K562 (cell line): ENCODE data around the gene TRNT1. TPM values are rescaled to one million over a fixed set of nuclear protein-coding genes. Genes with fewer than 3 reads are reported as not detected.

ENCODE experiments used
- ATAC-seq: fragments of 200-7000 bp; cut with Tn5 transposase; 3 replicates; pipeline ENCODE4 v1.9.1; 2020; ENCODE audit warnings: moderate library complexity
- BruUV-seq: library from RNA; stranded (reverse); fragments of 400-500 nt; replicated peaks from 2 replicates; lab custom pipeline; 2021; lab: Mats Ljungman, UMichigan
- CTCF ChIA-PET: fragments of 300-600 bp; formaldehyde crosslinking; extraction: SDS; loops from one replicate; lab custom pipeline; 2021; ENCODE audit warnings: low intra/inter-chr PET ratio; lab: Yijun Ruan, JAX
- POLR2A ChIA-PET: fragments of 300-600, 350-650 bp; sonication (Branson Sonifier 250); formaldehyde crosslinking; extraction: SDS; loops from one replicate; lab custom pipeline; 2021; ENCODE audit warnings: antibody characterized with exemption, inconsistent platforms; lab: Yijun Ruan, JAX
- DNase-seq, 4 experiments: peaks; one replicate each; pipeline versions ENCODE4 v3.0.0 to v3.0.0-alpha.2; 2011 to 2018; ENCODE audit warnings: low spot score in 3 of 4, mixed read lengths in 3 of 4; ENCODE audit errors: extremely low read depth in 1 of 4
- FAIRE-seq: peaks from 2 replicates; lab custom pipeline; 2011; peaks lifted over from hg19 to GRCh38; lab: Jason Lieb, UNC
- H2AFZ ChIP-seq: 2 replicates; pipeline ENCODE4 v1.6.0; 2011; ENCODE audit warnings: low read depth, low read length, control low read depth, inconsistent platforms
- H3K27ac ChIP-seq: fragments of 200-600 bp; 3 replicates; pipeline ENCODE4 v1.8.0; 2011; ENCODE audit warnings: low read depth, mild to moderate bottlenecking, control low read depth, inconsistent platforms, low read length, moderate library complexity, mixed read lengths; ENCODE audit errors: extremely low read depth
- H3K27me3 ChIP-seq, 2 experiments: fragments of 300-600 bp in 1 of 2; 2 replicates in 1 of 2; 3 replicates in 1 of 2; pipeline versions ENCODE4 v1.6.0 to v1.8.0; 2011; ENCODE audit warnings: inconsistent platforms in 2 of 2, low read length in 2 of 2, mild to moderate bottlenecking in 1 of 2, mixed read lengths in 1 of 2, moderate library complexity in 1 of 2; ENCODE audit not compliant: control insufficient read depth in 2 of 2, insufficient read depth in 2 of 2
- H3K36me3 ChIP-seq: fragments of 300-600 bp; 3 replicates; pipeline ENCODE4 v1.8.0; 2011; ENCODE audit warnings: mild to moderate bottlenecking, low read length, inconsistent platforms; ENCODE audit not compliant: control insufficient read depth, insufficient read depth
- H3K4me1 ChIP-seq, 2 experiments: fragments of 200-600 bp in 1 of 2; replicated peaks in 1 of 2; 2 replicates in 1 of 2; 3 replicates in 1 of 2; pipeline versions ENCODE4 v1.5.1 to v1.8.0; 2011; ENCODE audit warnings: inconsistent platforms in 2 of 2, low read length in 2 of 2, mild to moderate bottlenecking in 1 of 2, mixed read lengths in 1 of 2, moderate library complexity in 1 of 2; ENCODE audit not compliant: control insufficient read depth in 2 of 2, insufficient read depth in 2 of 2
- H3K4me2 ChIP-seq: 2 replicates; pipeline ENCODE4 v1.6.1; 2011; ENCODE audit warnings: low read length, control low read depth, inconsistent platforms, mixed read lengths; ENCODE audit not compliant: insufficient read depth
- H3K4me3 ChIP-seq: fragments of 200-600 bp; sonication (generic), shearing (Covaris generic); 2 replicates; pipeline ENCODE4 v1.5.1; 2016; ENCODE audit warnings: control low read depth, inconsistent platforms
- H3K79me2 ChIP-seq: fragments of 200-600 bp; 3 replicates; pipeline ENCODE4 v1.8.0; 2011; ENCODE audit warnings: low read length, inconsistent platforms; ENCODE audit not compliant: control insufficient read depth, insufficient read depth
- H3K9ac ChIP-seq, 2 experiments: 2 replicates each; pipeline versions ENCODE4 v1.6.0 to v1.6.1; 2011; ENCODE audit warnings: low read depth in 2 of 2, low read length in 2 of 2, control low read depth in 1 of 2, inconsistent platforms in 1 of 2, mild to moderate bottlenecking in 1 of 2, mixed read lengths in 1 of 2; ENCODE audit not compliant: insufficient read depth in 1 of 2
- H3K9me1 ChIP-seq: one replicate; pipeline ENCODE4 v1.6.0; 2011; ENCODE audit warnings: inconsistent platforms, mild to moderate bottlenecking, low read length, moderate library complexity; ENCODE audit not compliant: control insufficient read depth, insufficient read depth
- H3K9me3 ChIP-seq: replicated peaks from 2 replicates; pipeline ENCODE4 v1.5.1; 2011; ENCODE audit warnings: low read depth, low read length, inconsistent platforms; ENCODE audit not compliant: control insufficient read depth, insufficient read depth
- H4K20me1 ChIP-seq: replicated peaks from 2 replicates; pipeline ENCODE4 v1.6.1; 2011; ENCODE audit warnings: low read length, inconsistent platforms, mixed read lengths; ENCODE audit not compliant: control insufficient read depth, insufficient read depth
- CBX1 ChIP-seq: sonication (generic); IDR thresholded peaks from 2 replicates; pipeline ENCODE4 v1.6.1; 2016; ENCODE audit warnings: antibody characterized with exemption, low read depth, mild to moderate bottlenecking
- EHMT2 ChIP-seq: fragments of 450-650 bp; IDR thresholded peaks from 2 replicates; pipeline ENCODE4 v1.6.1; 2018; ENCODE audit warnings: antibody characterized with exemption
- GABPA ChIP-seq: fragments of 200-800 bp; sonication (Bioruptor generic); conservative IDR thresholded peaks from 2 replicates; pipeline ENCODE4 v1.6.1; 2016; ENCODE audit warnings: low read depth, missing genetic modification characterization, missing compliant biosample characterization
- GATAD2A ChIP-seq: fragments of 450-650 bp; IDR thresholded peaks from 2 replicates; pipeline ENCODE4 v1.6.1; 2017
- GTF2E2 ChIP-seq: fragments of 200-800 bp; sonication (Bioruptor generic); IDR thresholded peaks from 2 replicates; pipeline ENCODE4 v1.6.1; 2016; ENCODE audit warnings: missing genetic modification characterization, missing compliant biosample characterization
- MEIS2 ChIP-seq: fragments of 450-650 bp; IDR thresholded peaks from 2 replicates; pipeline ENCODE4 v1.6.1; 2014; ENCODE audit warnings: mild to moderate bottlenecking; ENCODE audit not compliant: partially characterized antibody
- NFIC ChIP-seq: fragments of 450-650 bp; IDR thresholded peaks from 2 replicates; pipeline ENCODE4 v1.6.1; 2017; ENCODE audit warnings: mild to moderate bottlenecking, inconsistent platforms
- ZFPM2 ChIP-seq: fragments of 250-450 bp; sonication (Bioruptor Pico); IDR thresholded peaks from 2 replicates; pipeline ENCODE4 v1.5.1; 2022; ENCODE audit warnings: mild to moderate bottlenecking
- ZNF764 ChIP-seq: fragments of 250-450 bp; sonication (Bioruptor Pico); IDR thresholded peaks from 2 replicates; pipeline ENCODE4 v1.4.0; 2020; ENCODE audit warnings: low read depth, mild to moderate bottlenecking, moderate library complexity
- WGBS: fragments of 100-300 bp; shearing (Covaris generic); methylation state at CpG from one replicate; pipeline ENCODE4 v1.1.6; 2016; ENCODE audit warnings: low coverage, mixed read lengths; ENCODE audit not compliant: insufficient coverage; ENCODE audit errors: missing lambda C conversion rate; 5-methylcytosine and 5-hydroxymethylcytosine counted together
- in situ Hi-C: fragments of 300-500 bp; cut with MboI; formaldehyde crosslinking; loops from 4 replicates; pipeline ENCODE4 v1.15.0; 2018; ENCODE audit warnings: inconsistent platforms, mixed read lengths
- intact Hi-C: fragments of 100-400 bp; cut with micrococcal nuclease; formaldehyde crosslinking; loops from 2 replicates; pipeline ENCODE4 v1.14.2; 2022
- polyA plus RNA-seq, 8 experiments: library from polyadenylated mRNA; depleted of rRNA in 4 of 8; stranded (reverse) in 5 of 8; unstranded in 3 of 8; fragments of >200 nt; fragmentation: Nextera tagmentation in 2 of 8; fragmentation: Illumina TruSeq in 1 of 8; extraction: Ambion mirVana in 2 of 8; extraction: Trizol in 1 of 8; gene quantifications; 2 replicates each; pipeline versions ENCODE4 v1.2.1 to v1.2.3, GENCODE V29; 2011 to 2014; ENCODE audit warnings: inconsistent platforms in 1 of 8, missing spikeins in 1 of 8
- total RNA-seq, 7 experiments: library from RNA; depleted of rRNA in 6 of 7; stranded (reverse); fragments of >200 nt in 6 of 7; fragmentation: Illumina TruSeq in 2 of 7; extraction: Trizol in 2 of 7; gene quantifications; 2 replicates each; pipeline versions ENCODE4 v1.2.1 to v1.2.3, GENCODE V29; 2011 to 2021; ENCODE audit warnings: low replicate concordance in 1 of 7
- TF ChIP-seq, protein P1 (sequence below), 2 experiments: IDR thresholded peaks in 1 of 2; conservative IDR thresholded peaks in 1 of 2; 2 replicates each; pipeline ENCODE4 v1.6.1; 2016; ENCODE audit warnings: low read depth in 2 of 2, mild to moderate bottlenecking in 1 of 2, missing compliant biosample characterization in 1 of 2, missing genetic modification characterization in 1 of 2, moderate library complexity in 1 of 2
- TF ChIP-seq, protein P2 (sequence below): fragments of 450-650 bp; formaldehyde crosslinking; IDR thresholded peaks from 2 replicates; pipeline ENCODE4 v1.4.0; 2022; ENCODE audit warnings: mild to moderate bottlenecking, moderate library complexity
- TF ChIP-seq, protein P3 (sequence below): fragments of 450-650 bp; IDR thresholded peaks from 2 replicates; pipeline ENCODE4 v1.6.1; 2016
- TF ChIP-seq, protein P4 (sequence below), 3 experiments: fragments of 200-800 bp in 1 of 3; fragments of 250-450 bp in 1 of 3; fragments of 450-650 bp in 1 of 3; sonication (Bioruptor Pico) in 1 of 3; sonication (Bioruptor generic) in 1 of 3; formaldehyde crosslinking in 1 of 3; IDR thresholded peaks; 2 replicates each; pipeline versions ENCODE4 v1.6.1 to v1.8.0; 2016 to 2022; ENCODE audit warnings: mild to moderate bottlenecking in 2 of 3, missing genetic modification characterization in 2 of 3, missing compliant biosample characterization in 1 of 3, moderate library complexity in 1 of 3

The TRNT1 gene
- total and polyA plus RNA-seq, 9 of the 15 experiments (the other 6 are each of a cell fraction or from before 2014, with no cell fraction given) = 38.1 to 58.2 (median 47.4) TPM

DNA sequence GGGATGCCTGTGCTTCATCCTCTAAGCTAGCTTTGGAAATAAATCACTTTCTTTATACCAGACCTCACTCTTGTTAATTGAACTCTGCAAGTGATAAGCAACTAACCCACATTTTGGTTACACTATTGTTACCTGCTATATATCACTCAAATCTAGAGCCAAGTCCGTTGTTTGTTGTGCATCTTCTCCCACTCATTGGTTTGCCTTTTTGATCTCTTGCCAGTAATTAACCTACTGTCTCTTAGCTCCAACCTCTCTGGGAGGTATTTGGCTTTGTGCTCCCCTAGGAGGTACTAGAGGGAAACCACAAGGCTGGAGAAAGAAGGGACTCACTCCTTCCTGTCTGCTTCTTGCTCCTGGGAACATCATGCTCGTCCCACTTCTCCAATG lies 65.5 kb downstream of the TRNT1 start:
- peak; percentile 54 for ATAC-seq
- Histone ChIP-seq H3K27me3 (no peaks in the 10 kb centered on the region), H3K4me3 (no peak overlapping the region), H3K27ac (peak overlapping the region; percentile 27), H3K9me1 (no peaks in the 10 kb centered on the region), H3K4me1 (peaks cover 0 to 45% of the 10 kb centered on the region in 2 experiments; a peak in 3 of 5 replicates), H2AFZ (peak overlapping the region; percentile 79), H3K4me2 (peak overlapping the region; percentile 62), H3K79me2 (no peaks in the 10 kb centered on the region), H4K20me1 (no peaks in the 10 kb centered on the region), H3K9me3 (no peaks in the 10 kb centered on the region), H3K9ac (peak overlapping the region in 1 of 2 experiments; percentile 4; a peak in 1 of 4 replicates), H3K36me3 (no peaks in the 10 kb centered on the region; the same call in 2 of the 3 replicates)
- intact Hi-C loops (loop anchor here (2.0 kb wide), 1 partner anchor 809 kb away; no protein-coding TSS in a partner anchor), in situ Hi-C loops (no loop called here)
- POLR2A ChIA-PET = interaction anchor here (0.9 to 1.1 kb wide), 2 partner anchors 14 to 1095 kb away, joined by 4 to 5 read pairs; no protein-coding TSS in a partner anchor
- no TSS peak for BruUV-seq
- 15% methylated on average over 2 of the region's 2 CpGs for WGBS
- DNase-seq = peak in 2 of 4 experiments; percentile 23 to 47
- CTCF ChIA-PET = no interaction called here
- peak; percentile 58 for FAIRE-seq
- TF ChIP-seq GTF2E2 (peak; percentile 14; the same call in 1 of the 2 replicates), NFIC (peak; percentile 36), ZFPM2 (CRISPR knock-in tag) (0 out of 2 replicates have a peak, but pooled peaks have one; percentile 14), MEIS2 (peak; percentile 38), EHMT2 (0 out of 2 replicates have a peak, but pooled peaks have one; percentile 12), CBX1 (no peak), ZNF764 (CRISPR knock-in tag) (peak; percentile 72; the same call in 1 of the 2 replicates), GABPA (tag) (peak; percentile 82), GATAD2A (no peak)
- TF ChIP-seq, protein P1, sequence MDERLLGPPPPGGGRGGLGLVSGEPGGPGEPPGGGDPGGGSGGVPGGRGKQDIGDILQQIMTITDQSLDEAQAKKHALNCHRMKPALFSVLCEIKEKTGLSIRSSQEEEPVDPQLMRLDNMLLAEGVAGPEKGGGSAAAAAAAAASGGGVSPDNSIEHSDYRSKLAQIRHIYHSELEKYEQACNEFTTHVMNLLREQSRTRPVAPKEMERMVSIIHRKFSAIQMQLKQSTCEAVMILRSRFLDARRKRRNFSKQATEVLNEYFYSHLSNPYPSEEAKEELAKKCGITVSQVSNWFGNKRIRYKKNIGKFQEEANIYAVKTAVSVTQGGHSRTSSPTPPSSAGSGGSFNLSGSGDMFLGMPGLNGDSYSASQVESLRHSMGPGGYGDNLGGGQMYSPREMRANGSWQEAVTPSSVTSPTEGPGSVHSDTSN (CRISPR knock-in tag; IDR thresholded peaks at IDR 0.05; ENCODE audit: low read depth) = no peak
- TF ChIP-seq, protein P1 (tag; conservative IDR thresholded peaks at IDR 0.05; ENCODE audit: low read depth) = 0 out of 2 replicates have a peak, but pooled peaks have one; percentile 35
- TF ChIP-seq, protein P2, sequence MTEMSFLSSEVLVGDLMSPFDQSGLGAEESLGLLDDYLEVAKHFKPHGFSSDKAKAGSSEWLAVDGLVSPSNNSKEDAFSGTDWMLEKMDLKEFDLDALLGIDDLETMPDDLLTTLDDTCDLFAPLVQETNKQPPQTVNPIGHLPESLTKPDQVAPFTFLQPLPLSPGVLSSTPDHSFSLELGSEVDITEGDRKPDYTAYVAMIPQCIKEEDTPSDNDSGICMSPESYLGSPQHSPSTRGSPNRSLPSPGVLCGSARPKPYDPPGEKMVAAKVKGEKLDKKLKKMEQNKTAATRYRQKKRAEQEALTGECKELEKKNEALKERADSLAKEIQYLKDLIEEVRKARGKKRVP = no peak
- TF ChIP-seq, protein P3, sequence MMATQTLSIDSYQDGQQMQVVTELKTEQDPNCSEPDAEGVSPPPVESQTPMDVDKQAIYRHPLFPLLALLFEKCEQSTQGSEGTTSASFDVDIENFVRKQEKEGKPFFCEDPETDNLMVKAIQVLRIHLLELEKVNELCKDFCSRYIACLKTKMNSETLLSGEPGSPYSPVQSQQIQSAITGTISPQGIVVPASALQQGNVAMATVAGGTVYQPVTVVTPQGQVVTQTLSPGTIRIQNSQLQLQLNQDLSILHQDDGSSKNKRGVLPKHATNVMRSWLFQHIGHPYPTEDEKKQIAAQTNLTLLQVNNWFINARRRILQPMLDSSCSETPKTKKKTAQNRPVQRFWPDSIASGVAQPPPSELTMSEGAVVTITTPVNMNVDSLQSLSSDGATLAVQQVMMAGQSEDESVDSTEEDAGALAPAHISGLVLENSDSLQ = peak; percentile 2; the same call in 1 of the 2 replicates
- TF ChIP-seq, protein P4, sequence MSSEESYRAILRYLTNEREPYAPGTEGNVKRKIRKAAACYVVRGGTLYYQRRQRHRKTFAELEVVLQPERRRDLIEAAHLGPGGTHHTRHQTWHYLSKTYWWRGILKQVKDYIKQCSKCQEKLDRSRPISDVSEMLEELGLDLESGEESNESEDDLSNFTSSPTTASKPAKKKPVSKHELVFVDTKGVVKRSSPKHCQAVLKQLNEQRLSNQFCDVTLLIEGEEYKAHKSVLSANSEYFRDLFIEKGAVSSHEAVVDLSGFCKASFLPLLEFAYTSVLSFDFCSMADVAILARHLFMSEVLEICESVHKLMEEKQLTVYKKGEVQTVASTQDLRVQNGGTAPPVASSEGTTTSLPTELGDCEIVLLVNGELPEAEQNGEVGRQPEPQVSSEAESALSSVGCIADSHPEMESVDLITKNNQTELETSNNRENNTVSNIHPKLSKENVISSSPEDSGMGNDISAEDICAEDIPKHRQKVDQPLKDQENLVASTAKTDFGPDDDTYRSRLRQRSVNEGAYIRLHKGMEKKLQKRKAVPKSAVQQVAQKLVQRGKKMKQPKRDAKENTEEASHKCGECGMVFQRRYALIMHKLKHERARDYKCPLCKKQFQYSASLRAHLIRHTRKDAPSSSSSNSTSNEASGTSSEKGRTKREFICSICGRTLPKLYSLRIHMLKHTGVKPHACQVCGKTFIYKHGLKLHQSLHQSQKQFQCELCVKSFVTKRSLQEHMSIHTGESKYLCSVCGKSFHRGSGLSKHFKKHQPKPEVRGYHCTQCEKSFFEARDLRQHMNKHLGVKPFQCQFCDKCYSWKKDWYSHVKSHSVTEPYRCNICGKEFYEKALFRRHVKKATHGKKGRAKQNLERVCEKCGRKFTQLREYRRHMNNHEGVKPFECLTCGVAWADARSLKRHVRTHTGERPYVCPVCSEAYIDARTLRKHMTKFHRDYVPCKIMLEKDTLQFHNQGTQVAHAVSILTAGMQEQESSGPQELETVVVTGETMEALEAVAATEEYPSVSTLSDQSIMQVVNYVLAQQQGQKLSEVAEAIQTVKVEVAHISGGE (CRISPR knock-in tag; IDR thresholded peaks at IDR 0.05) = 0 out of 6 replicates have a peak, but pooled peaks of 1 of the 3 experiments have one; percentile 42
